ENCODE data around the gene CKAP2L. TPM values are rescaled to one million over a fixed set of nuclear protein-coding genes. Genes with fewer than 3 reads are reported as not detected.

The CKAP2L gene
- total and polyA plus RNA-seq, 9 of the 15 experiments (the other 6 are each of a cell fraction or from before 2014, with no cell fraction given): 10.4 to 21.9 (median 14.2) TPM

DNA sequence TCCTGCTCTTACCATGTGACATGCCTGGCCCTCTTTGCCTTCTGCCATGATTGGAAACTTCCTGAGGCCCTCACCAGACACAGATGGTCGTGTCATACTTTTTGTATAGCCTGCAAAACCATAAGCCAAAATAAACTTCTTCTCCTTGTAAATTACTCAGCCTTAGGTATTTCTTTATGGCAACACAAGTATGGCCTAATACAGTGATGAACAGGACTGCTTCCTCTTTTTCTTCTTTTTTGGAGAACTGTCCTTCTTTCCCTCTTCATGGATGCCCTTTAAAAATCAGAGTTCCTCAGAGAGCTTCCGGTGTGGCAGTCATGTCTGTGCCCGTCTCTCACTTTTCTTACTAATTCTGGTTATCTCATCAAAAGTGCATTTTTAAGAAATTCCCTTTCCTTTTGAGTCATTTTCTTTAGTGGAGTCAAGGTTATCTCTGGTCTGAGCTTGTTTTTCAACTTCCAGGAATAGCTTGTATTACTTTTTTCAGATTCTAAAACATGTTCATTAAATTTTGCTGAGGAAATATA lies 29.1 kb upstream of the CKAP2L start (continued):
- TF ChIP-seq CHCHD3 (CRISPR knock-in tag; IDR thresholded peaks at IDR 0.05) (no peak), ZNF354B (CRISPR knock-in tag; IDR thresholded peaks at IDR 0.05) (no peak), HMG20B (CRISPR knock-in tag; IDR thresholded peaks at IDR 0.05) (no peak), ZNF239 (CRISPR knock-in tag; IDR thresholded peaks at IDR 0.05) (peak; percentile 46), ZNF347 (CRISPR knock-in tag; IDR thresholded peaks at IDR 0.05; ENCODE audit: low read depth) (no peak), SMARCE1 (IDR thresholded peaks at IDR 0.05) (no peak), ZNF146 (CRISPR knock-in tag; IDR thresholded peaks at IDR 0.05; ENCODE audit: unreplicated experiment) (no peak), GATAD2A (IDR thresholded peaks at IDR 0.05) (peak; percentile 23; the same call in 1 of the 2 replicates), MYNN (IDR thresholded peaks at IDR 0.05) (no peak), MYNN (CRISPR knock-in tag; IDR thresholded peaks at IDR 0.05) (no peak), MEF2D (tag; conservative IDR thresholded peaks at IDR 0.05; ENCODE audit: low read depth) (peak; percentile 53), BCL6 (CRISPR knock-in tag; IDR thresholded peaks at IDR 0.05) (no peak)
- TF ChIP-seq, protein P1, sequence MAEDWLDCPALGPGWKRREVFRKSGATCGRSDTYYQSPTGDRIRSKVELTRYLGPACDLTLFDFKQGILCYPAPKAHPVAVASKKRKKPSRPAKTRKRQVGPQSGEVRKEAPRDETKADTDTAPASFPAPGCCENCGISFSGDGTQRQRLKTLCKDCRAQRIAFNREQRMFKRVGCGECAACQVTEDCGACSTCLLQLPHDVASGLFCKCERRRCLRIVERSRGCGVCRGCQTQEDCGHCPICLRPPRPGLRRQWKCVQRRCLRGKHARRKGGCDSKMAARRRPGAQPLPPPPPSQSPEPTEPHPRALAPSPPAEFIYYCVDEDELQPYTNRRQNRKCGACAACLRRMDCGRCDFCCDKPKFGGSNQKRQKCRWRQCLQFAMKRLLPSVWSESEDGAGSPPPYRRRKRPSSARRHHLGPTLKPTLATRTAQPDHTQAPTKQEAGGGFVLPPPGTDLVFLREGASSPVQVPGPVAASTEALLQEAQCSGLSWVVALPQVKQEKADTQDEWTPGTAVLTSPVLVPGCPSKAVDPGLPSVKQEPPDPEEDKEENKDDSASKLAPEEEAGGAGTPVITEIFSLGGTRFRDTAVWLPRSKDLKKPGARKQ (CRISPR knock-in tag; IDR thresholded peaks at IDR 0.05): no peak
- TF ChIP-seq, protein P2, sequence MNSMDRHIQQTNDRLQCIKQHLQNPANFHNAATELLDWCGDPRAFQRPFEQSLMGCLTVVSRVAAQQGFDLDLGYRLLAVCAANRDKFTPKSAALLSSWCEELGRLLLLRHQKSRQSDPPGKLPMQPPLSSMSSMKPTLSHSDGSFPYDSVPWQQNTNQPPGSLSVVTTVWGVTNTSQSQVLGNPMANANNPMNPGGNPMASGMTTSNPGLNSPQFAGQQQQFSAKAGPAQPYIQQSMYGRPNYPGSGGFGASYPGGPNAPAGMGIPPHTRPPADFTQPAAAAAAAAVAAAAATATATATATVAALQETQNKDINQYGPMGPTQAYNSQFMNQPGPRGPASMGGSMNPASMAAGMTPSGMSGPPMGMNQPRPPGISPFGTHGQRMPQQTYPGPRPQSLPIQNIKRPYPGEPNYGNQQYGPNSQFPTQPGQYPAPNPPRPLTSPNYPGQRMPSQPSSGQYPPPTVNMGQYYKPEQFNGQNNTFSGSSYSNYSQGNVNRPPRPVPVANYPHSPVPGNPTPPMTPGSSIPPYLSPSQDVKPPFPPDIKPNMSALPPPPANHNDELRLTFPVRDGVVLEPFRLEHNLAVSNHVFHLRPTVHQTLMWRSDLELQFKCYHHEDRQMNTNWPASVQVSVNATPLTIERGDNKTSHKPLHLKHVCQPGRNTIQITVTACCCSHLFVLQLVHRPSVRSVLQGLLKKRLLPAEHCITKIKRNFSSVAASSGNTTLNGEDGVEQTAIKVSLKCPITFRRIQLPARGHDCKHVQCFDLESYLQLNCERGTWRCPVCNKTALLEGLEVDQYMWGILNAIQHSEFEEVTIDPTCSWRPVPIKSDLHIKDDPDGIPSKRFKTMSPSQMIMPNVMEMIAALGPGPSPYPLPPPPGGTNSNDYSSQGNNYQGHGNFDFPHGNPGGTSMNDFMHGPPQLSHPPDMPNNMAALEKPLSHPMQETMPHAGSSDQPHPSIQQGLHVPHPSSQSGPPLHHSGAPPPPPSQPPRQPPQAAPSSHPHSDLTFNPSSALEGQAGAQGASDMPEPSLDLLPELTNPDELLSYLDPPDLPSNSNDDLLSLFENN (IDR thresholded peaks at IDR 0.05; ENCODE audit: low read depth in 2 of 2, low read length in 2 of 2): no peak
- TF ChIP-seq, protein P3, sequence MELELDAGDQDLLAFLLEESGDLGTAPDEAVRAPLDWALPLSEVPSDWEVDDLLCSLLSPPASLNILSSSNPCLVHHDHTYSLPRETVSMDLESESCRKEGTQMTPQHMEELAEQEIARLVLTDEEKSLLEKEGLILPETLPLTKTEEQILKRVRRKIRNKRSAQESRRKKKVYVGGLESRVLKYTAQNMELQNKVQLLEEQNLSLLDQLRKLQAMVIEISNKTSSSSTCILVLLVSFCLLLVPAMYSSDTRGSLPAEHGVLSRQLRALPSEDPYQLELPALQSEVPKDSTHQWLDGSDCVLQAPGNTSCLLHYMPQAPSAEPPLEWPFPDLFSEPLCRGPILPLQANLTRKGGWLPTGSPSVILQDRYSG (tag; conservative IDR thresholded peaks at IDR 0.05; ENCODE audit: low read depth): peak; percentile 61
- TF ChIP-seq, protein P4, sequence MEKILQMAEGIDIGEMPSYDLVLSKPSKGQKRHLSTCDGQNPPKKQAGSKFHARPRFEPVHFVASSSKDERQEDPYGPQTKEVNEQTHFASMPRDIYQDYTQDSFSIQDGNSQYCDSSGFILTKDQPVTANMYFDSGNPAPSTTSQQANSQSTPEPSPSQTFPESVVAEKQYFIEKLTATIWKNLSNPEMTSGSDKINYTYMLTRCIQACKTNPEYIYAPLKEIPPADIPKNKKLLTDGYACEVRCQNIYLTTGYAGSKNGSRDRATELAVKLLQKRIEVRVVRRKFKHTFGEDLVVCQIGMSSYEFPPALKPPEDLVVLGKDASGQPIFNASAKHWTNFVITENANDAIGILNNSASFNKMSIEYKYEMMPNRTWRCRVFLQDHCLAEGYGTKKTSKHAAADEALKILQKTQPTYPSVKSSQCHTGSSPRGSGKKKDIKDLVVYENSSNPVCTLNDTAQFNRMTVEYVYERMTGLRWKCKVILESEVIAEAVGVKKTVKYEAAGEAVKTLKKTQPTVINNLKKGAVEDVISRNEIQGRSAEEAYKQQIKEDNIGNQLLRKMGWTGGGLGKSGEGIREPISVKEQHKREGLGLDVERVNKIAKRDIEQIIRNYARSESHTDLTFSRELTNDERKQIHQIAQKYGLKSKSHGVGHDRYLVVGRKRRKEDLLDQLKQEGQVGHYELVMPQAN (IDR thresholded peaks at IDR 0.05; ENCODE audit: borderline replicate concordance): no peak
- TF ChIP-seq, protein P5, sequence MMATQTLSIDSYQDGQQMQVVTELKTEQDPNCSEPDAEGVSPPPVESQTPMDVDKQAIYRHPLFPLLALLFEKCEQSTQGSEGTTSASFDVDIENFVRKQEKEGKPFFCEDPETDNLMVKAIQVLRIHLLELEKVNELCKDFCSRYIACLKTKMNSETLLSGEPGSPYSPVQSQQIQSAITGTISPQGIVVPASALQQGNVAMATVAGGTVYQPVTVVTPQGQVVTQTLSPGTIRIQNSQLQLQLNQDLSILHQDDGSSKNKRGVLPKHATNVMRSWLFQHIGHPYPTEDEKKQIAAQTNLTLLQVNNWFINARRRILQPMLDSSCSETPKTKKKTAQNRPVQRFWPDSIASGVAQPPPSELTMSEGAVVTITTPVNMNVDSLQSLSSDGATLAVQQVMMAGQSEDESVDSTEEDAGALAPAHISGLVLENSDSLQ (IDR thresholded peaks at IDR 0.05): no peak
- TF ChIP-seq, protein P6, sequence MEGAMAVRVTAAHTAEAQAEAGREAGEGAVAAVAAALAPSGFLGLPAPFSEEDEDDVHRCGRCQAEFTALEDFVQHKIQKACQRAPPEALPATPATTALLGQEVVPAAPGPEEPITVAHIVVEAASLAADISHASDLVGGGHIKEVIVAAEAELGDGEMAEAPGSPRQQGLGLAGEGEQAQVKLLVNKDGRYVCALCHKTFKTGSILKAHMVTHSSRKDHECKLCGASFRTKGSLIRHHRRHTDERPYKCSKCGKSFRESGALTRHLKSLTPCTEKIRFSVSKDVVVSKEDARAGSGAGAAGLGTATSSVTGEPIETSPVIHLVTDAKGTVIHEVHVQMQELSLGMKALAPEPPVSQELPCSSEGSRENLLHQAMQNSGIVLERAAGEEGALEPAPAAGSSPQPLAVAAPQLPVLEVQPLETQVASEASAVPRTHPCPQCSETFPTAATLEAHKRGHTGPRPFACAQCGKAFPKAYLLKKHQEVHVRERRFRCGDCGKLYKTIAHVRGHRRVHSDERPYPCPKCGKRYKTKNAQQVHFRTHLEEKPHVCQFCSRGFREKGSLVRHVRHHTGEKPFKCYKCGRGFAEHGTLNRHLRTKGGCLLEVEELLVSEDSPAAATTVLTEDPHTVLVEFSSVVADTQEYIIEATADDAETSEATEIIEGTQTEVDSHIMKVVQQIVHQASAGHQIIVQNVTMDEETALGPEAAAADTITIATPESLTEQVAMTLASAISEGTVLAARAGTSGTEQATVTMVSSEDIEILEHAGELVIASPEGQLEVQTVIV (CRISPR knock-in tag; IDR thresholded peaks at IDR 0.05; ENCODE audit: borderline replicate concordance): no peak
